Suprapubic skin (tissue), 4 donors: Measurements from ENCODE around the gene PLA2G6.

Source experiments
- CTCF ChIP-seq, 2 donors: fragments of 200-600 bp in 1 of 2; fragments of 450-650 bp in 1 of 2; sonication (generic) in 1 of 2; IDR thresholded peaks; one replicate each; pipeline ENCODE4 v1.5.1; 2016 to 2019; ENCODE audit warnings: antibody characterized with exemption in 2 of 2, mild to moderate bottlenecking in 1 of 2, moderate library complexity in 1 of 2
- EP300 ChIP-seq: sonication (generic); formaldehyde crosslinking; IDR thresholded peaks from one replicate; pipeline ENCODE4 v1.6.1; 2017; ENCODE audit warnings: antibody characterized with exemption
- POLR2A ChIP-seq, 2 donors: fragments of 450-650 bp; IDR thresholded peaks; one replicate each; pipeline ENCODE4 v1.6.1; 2017; ENCODE audit warnings: antibody characterized with exemption in 2 of 2, mild to moderate bottlenecking in 2 of 2, moderate library complexity in 2 of 2
- POLR2AphosphoS5 ChIP-seq, 3 donors: sonication (generic); formaldehyde crosslinking; IDR thresholded peaks; one replicate each; pipeline ENCODE4 v1.6.1; 2017; ENCODE audit warnings: antibody characterized with exemption in 3 of 3

- TF ChIP-seq POLR2A (IDR thresholded peaks at IDR 0.05), result no peak
- no peak for TF ChIP-seq CTCF (IDR thresholded peaks at IDR 0.05)
- TF ChIP-seq EP300, result no peak
- no peak for TF ChIP-seq POLR2AphosphoS5 (IDR thresholded peaks at IDR 0.05)
These were observed 99.4 kb downstream of the PLA2G6 start for GRCh38 chr22:38081941-38082828.
